GM12878 (cell line): ENCODE measurements around the gene LRRK1. TPM values are rescaled to one million over a fixed set of nuclear protein-coding genes. Genes with fewer than 3 reads are reported as not detected.

ENCODE experiments used
- ATAC-seq: fragments of 200-7000 bp; cut with Tn5 transposase; 3 replicates; pipeline ENCODE4 v1.9.1; 2020; ENCODE audit warnings: mild to moderate bottlenecking, moderate library complexity
- BruUV-seq: library from RNA; stranded (reverse); fragments of 400-500 nt; replicated peaks from 2 replicates; lab custom pipeline; 2021; lab: Mats Ljungman, UMichigan
- CTCF ChIA-PET: fragments of 300-600 bp; sonication (Branson Sonifier 250); formaldehyde crosslinking; extraction: SDS; loops from one replicate; lab custom pipeline; 2021; ENCODE audit warnings: inconsistent platforms; lab: Yijun Ruan, JAX
- POLR2A ChIA-PET: fragments of 350-600 bp; formaldehyde crosslinking; extraction: SDS; loops from one replicate; lab custom pipeline; 2021; ENCODE audit warnings: inconsistent platforms; lab: Charles Lee
- RAD21 ChIA-PET: fragments of 300-600 bp; sonication (Branson Sonifier 250); formaldehyde crosslinking; loops from one replicate; lab custom pipeline; 2023; ENCODE audit warnings: antibody characterized with exemption; ENCODE audit not compliant: unreplicated experiment; lab: Charles Lee
- SMC1A ChIA-PET: fragments of 300-600 bp; sonication (Branson Sonifier 250); formaldehyde crosslinking; loops from one replicate; lab custom pipeline; 2023; ENCODE audit not compliant: unreplicated experiment, uncharacterized antibody; lab: Charles Lee
- DNase-seq: peaks from one replicate; pipeline ENCODE4 v3.0.0-alpha.2; 2011; ENCODE audit warnings: low read depth, low spot score
- FAIRE-seq: peaks from 3 replicates; lab custom pipeline; 2011; peaks lifted over from hg19 to GRCh38; lab: Jason Lieb, UNC
- H2AFZ ChIP-seq: 2 replicates; pipeline ENCODE4 v1.6.0; 2011; ENCODE audit warnings: low read depth, low read length, control low read depth; ENCODE audit not compliant: control insufficient read depth
- H3K27ac ChIP-seq: 2 replicates; pipeline ENCODE4 v1.5.1; 2011; ENCODE audit warnings: control low read depth; ENCODE audit not compliant: control insufficient read depth, insufficient read depth
- H3K27me3 ChIP-seq, 2 experiments: replicated peaks in 1 of 2; 2 replicates each; pipeline versions ENCODE4 v1.6.0 to v1.6.1; 2011; ENCODE audit warnings: low read length in 1 of 2; ENCODE audit not compliant: control insufficient read depth in 2 of 2, insufficient read depth in 2 of 2
- H3K36me3 ChIP-seq, 2 experiments: 2 replicates each; pipeline ENCODE4 v1.5.1; 2011; ENCODE audit warnings: low read length in 1 of 2; ENCODE audit not compliant: control insufficient read depth in 2 of 2, insufficient read depth in 2 of 2
- H3K4me1 ChIP-seq: 2 replicates; pipeline ENCODE4 v1.6.1; 2011; ENCODE audit warnings: mild to moderate bottlenecking, low read length, moderate library complexity, mixed read lengths; ENCODE audit not compliant: control insufficient read depth, insufficient read depth
- H3K4me2 ChIP-seq: 2 replicates; pipeline ENCODE4 v1.6.0; 2011; ENCODE audit warnings: control low read depth; ENCODE audit not compliant: control insufficient read depth, insufficient read depth
- H3K4me3 ChIP-seq: fragments of 200-600 bp; sonication (generic); 2 replicates; pipeline ENCODE4 v1.5.1; 2016
- H3K79me2 ChIP-seq: 2 replicates; pipeline ENCODE4 v1.6.0; 2011; ENCODE audit warnings: low read length; ENCODE audit not compliant: control insufficient read depth, insufficient read depth
- H3K9ac ChIP-seq: 2 replicates; pipeline ENCODE4 v1.8.0; 2011; ENCODE audit warnings: low read length, control low read depth, mixed read lengths; ENCODE audit not compliant: control insufficient read depth, insufficient read depth
- H3K9me3 ChIP-seq: replicated peaks from 3 replicates; pipeline ENCODE4 v1.5.1; 2011; ENCODE audit warnings: mild to moderate bottlenecking, low read length; ENCODE audit not compliant: control insufficient read depth, insufficient read depth
- H4K20me1 ChIP-seq: 2 replicates; pipeline ENCODE4 v1.6.0; 2011; ENCODE audit not compliant: control insufficient read depth, insufficient read depth
- BACH1 ChIP-seq: fragments of 450-650 bp; IDR thresholded peaks from 2 replicates; pipeline ENCODE4 v1.6.1; 2017; ENCODE audit warnings: mild to moderate bottlenecking, borderline replicate concordance
- BCL3 ChIP-seq: IDR thresholded peaks from 2 replicates; pipeline ENCODE4 v1.6.1; 2011; ENCODE audit warnings: borderline replicate concordance, low read depth, mild to moderate bottlenecking, moderate library complexity, low read length; ENCODE audit not compliant: insufficient read depth, poor library complexity, severe bottlenecking
- BHLHE40 ChIP-seq, 2 experiments: fragments of 450-650 bp in 1 of 2; IDR thresholded peaks; 2 replicates each; pipeline ENCODE4 v1.6.1; 2011 to 2017; ENCODE audit warnings: low read depth in 2 of 2, borderline replicate concordance in 1 of 2, improper control_type of control experiment in 1 of 2, low read length in 1 of 2, mild to moderate bottlenecking in 1 of 2
- BMI1 ChIP-seq: fragments of 450-650 bp; IDR thresholded peaks from 2 replicates; pipeline ENCODE4 v1.6.1; 2016; ENCODE audit warnings: mild to moderate bottlenecking, moderate library complexity, borderline replicate concordance
- GATAD2B ChIP-seq: fragments of 450-650 bp; conservative IDR thresholded peaks from 2 replicates; pipeline ENCODE4 v1.6.1; 2017; ENCODE audit warnings: low read depth, mild to moderate bottlenecking, moderate library complexity
- HDAC6 ChIP-seq: fragments of 200-600 bp; sonication (generic); IDR thresholded peaks from one replicate; pipeline ENCODE4 v1.8.0; 2017; ENCODE audit warnings: antibody characterized with exemption; ENCODE audit not compliant: unreplicated experiment
- JUNB ChIP-seq: IDR thresholded peaks from 2 replicates; pipeline ENCODE4 v1.6.1; 2016; ENCODE audit warnings: antibody characterized with exemption, mild to moderate bottlenecking
- NFYA ChIP-seq: IDR thresholded peaks from 2 replicates; pipeline ENCODE4 v1.6.1; 2011; ENCODE audit warnings: low read depth, mild to moderate bottlenecking, low read length, improper control_type of control experiment, borderline replicate concordance
- PML ChIP-seq: IDR thresholded peaks from 2 replicates; pipeline ENCODE4 v1.6.1; 2012; ENCODE audit warnings: low read length, inconsistent platforms
- POLR2AphosphoS5 ChIP-seq: IDR thresholded peaks from 2 replicates; pipeline ENCODE4 v1.6.1; 2011; ENCODE audit warnings: mild to moderate bottlenecking, low read length, inconsistent platforms
- RB1 ChIP-seq: fragments of 450-650 bp; formaldehyde crosslinking; IDR thresholded peaks from 2 replicates; pipeline ENCODE4 v1.6.1; 2017; ENCODE audit warnings: mild to moderate bottlenecking, borderline replicate concordance
- RBBP5 ChIP-seq: fragments of 200-600 bp; sonication (generic); conservative IDR thresholded peaks from 2 replicates; pipeline ENCODE4 v1.6.1; 2016
- RCOR1 ChIP-seq: conservative IDR thresholded peaks from 2 replicates; pipeline ENCODE4 v1.6.1; 2012; ENCODE audit warnings: low read depth, low read length, improper control_type of control experiment
- SIN3A ChIP-seq: IDR thresholded peaks from 2 replicates; pipeline ENCODE4 v1.6.1; 2012; ENCODE audit warnings: low read depth, low read length, improper control_type of control experiment
- SIX5 ChIP-seq: IDR thresholded peaks from 2 replicates; pipeline ENCODE4 v1.6.1; 2011; ENCODE audit warnings: mild to moderate bottlenecking, low read depth, low read length, moderate library complexity; ENCODE audit not compliant: severe bottlenecking
- TCF7 ChIP-seq: IDR thresholded peaks from 2 replicates; pipeline ENCODE4 v1.6.1; 2014; ENCODE audit warnings: antibody characterized with exemption, borderline replicate concordance
- ZNF622 ChIP-seq: fragments of 450-650 bp; IDR thresholded peaks from 2 replicates; pipeline ENCODE4 v1.6.1; 2017; ENCODE audit warnings: mild to moderate bottlenecking, inconsistent platforms
- WGBS: methylation state at CpG from one replicate; pipeline ENCODE4 v1.1.6; 2016; ENCODE audit warnings: low lambda C conversion rate; ENCODE audit not compliant: insufficient replicate concordance, insufficient coverage; ENCODE audit errors: missing lambda C conversion rate; 5-methylcytosine and 5-hydroxymethylcytosine counted together
- in situ Hi-C: fragments of 300-500 bp; cut with MboI; formaldehyde crosslinking; loops from 9 replicates; pipeline ENCODE4 v1.14.3; 2018; ENCODE audit warnings: mixed read lengths
- intact Hi-C: fragments of 100-400 bp; cut with micrococcal nuclease; formaldehyde crosslinking; loops from one replicate; pipeline ENCODE4 v1.14.2; 2022; ENCODE audit not compliant: unreplicated experiment
- polyA plus RNA-seq, 11 experiments: library from polyadenylated mRNA; depleted of rRNA in 4 of 11; unstranded in 6 of 11; stranded (reverse) in 5 of 11; fragments of >200 nt; fragmentation: Nextera tagmentation in 4 of 11; fragmentation: Illumina TruSeq in 1 of 11; extraction: Ambion mirVana in 4 of 11; extraction: Trizol in 1 of 11; gene quantifications; 1 replicate in 1 of 11; 2 replicates in 10 of 11; pipeline versions ENCODE4 v1.2.1 to v1.2.3, GENCODE V29; 2011 to 2016; ENCODE audit warnings: inconsistent platforms in 2 of 11, missing spikeins in 2 of 11, low read depth in 1 of 11
- total RNA-seq, 4 experiments: library from RNA; depleted of rRNA in 3 of 4; stranded (reverse); fragments of >200 nt in 3 of 4; fragmentation: Illumina TruSeq in 1 of 4; extraction: Trizol in 1 of 4; gene quantifications; 2 replicates each; pipeline versions ENCODE4 v1.2.1 to v1.2.3, GENCODE V29; 2013 to 2021

LRRK1 gene
- total and polyA plus RNA-seq, 10 of the 15 experiments (the other 5 are each of a cell fraction or from before 2014, with no cell fraction given) = 2.2 to 58.3 (median 17.9) TPM

- no peaks in the 10 kb centered on the region for H3K36me3 ChIP-seq
- no peak overlapping the region for H3K9ac ChIP-seq
- H3K27ac ChIP-seq = no peak overlapping the region
- no peaks in the 10 kb centered on the region for H4K20me1 ChIP-seq
- no peak overlapping the region for H2AFZ ChIP-seq
- TF ChIP-seq BCL3 (no peak), ZNF622 (no peak), RB1 (no peak), BACH1 (no peak), RCOR1 (no peak), BMI1 (no peak), POLR2AphosphoS5 (no peak), PML (no peak), RBBP5 (no peak), HDAC6 (no peak), SIN3A (no peak), JUNB (no peak), TCF7 (no peak), SIX5 (no peak), BHLHE40 (IDR thresholded peaks at IDR 0.05; ENCODE audit: borderline replicate concordance in 1 of 2, low read depth in 2 of 2, low read length in 1 of 2) (no peak), GATAD2B (no peak), NFYA (no peak)
- no peak overlapping the region for H3K4me2 ChIP-seq
- no peak for DNase-seq
- 68% methylated on average over 14 of the region's 14 CpGs for WGBS
- FAIRE-seq = no peak
- CTCF ChIA-PET = interaction anchor here (1.6 kb wide), 1 partner anchor 106 kb away, joined by 3 read pairs; no protein-coding TSS in a partner anchor
- POLR2A ChIA-PET = no interaction called here
- intact Hi-C loops (no loop called here), in situ Hi-C loops (no loop called here)
- SMC1A ChIA-PET = interaction anchor here (0.6 to 0.9 kb wide), 3 partner anchors 17 to 107 kb away, joined by 3 read pairs; partner anchors contain the start of gene LRRK1
- RAD21 ChIA-PET = no interaction called here
- no peaks in the 10 kb centered on the region for H3K79me2 ChIP-seq
- H3K9me3 ChIP-seq = no peaks in the 10 kb centered on the region
- no peaks in the 10 kb centered on the region for H3K4me1 ChIP-seq
- no peak overlapping the region for H3K4me3 ChIP-seq
- no peak for ATAC-seq
- peaks cover 3 to 5% of the 10 kb centered on the region in 2 experiments; a peak in 2 of 4 replicates for H3K27me3 ChIP-seq
- no TSS peak for BruUV-seq
Measured at GRCh38 chr15:100901702-100902435, 17.3 kb upstream of the LRRK1 start.
